ENCODE measurements around the gene SSR1. TPM values are rescaled to one million over a fixed set of nuclear protein-coding genes. Genes with fewer than 3 reads are reported as not detected.

SSR1 gene
- total RNA-seq, 1 experiment from 2014 or later, result 102 TPM

DNA sequence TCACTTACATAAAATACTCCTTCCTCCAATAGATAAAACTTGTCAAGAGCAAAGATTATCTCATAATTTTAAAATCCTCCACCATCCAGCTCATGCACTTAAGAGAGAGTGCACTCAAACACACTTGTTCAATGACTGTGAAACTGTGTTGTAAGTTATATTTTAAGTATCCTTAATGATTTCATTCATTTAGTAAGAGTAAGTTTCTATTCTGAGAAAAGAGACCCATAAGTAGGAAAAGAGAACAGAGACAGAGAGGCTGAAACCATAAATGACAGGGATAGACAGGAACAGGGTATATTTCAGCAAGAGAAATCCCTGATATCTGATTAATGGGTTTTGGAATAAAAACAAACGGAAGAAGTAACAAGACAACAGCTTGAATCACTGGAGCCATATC lies 8.2 kb downstream of the SSR1 start:
- H2BK20ac ChIP-seq (ENCODE audit: low read depth, low read length, poor library complexity, severe bottlenecking), result no peak overlapping the region
- no peak overlapping the region for H3K23ac ChIP-seq (ENCODE audit: insufficient read length, low read depth, low read length)
- H3K27me3 ChIP-seq (ENCODE audit: insufficient read depth, low read length), result no peaks in the 10 kb centered on the region
- H3K4me1 ChIP-seq (ENCODE audit: insufficient read depth, low read length), result no peaks in the 10 kb centered on the region
- H4K20me1 ChIP-seq (ENCODE audit: control insufficient read depth, insufficient read depth, insufficient read length), result no peaks in the 10 kb centered on the region
- H3K4me3 Mint-ChIP-seq, result no peak overlapping the region
- no peak overlapping the region for H2BK120ac ChIP-seq (ENCODE audit: low read depth, low read length, poor library complexity, severe bottlenecking)
- H3K56ac ChIP-seq (ENCODE audit: insufficient read length, low read depth, low read length), result no peak overlapping the region
- no peak overlapping the region for H4K5ac ChIP-seq (ENCODE audit: insufficient read length, low read depth, low read length)
- H2AK5ac ChIP-seq (ENCODE audit: insufficient read length, low read length), result no peak overlapping the region
- H2BK5ac ChIP-seq (ENCODE audit: insufficient read length, low read length), result no peak overlapping the region
- no peak overlapping the region for H3K4ac ChIP-seq (ENCODE audit: low read depth, low read length)
- no peak overlapping the region for H3K27ac Mint-ChIP-seq
- H3K27me3 Mint-ChIP-seq (ENCODE audit: low read depth), result no peaks in the 10 kb centered on the region
- H2BK12ac ChIP-seq (ENCODE audit: insufficient read length, low read depth, low read length), result no peak overlapping the region
- no peak overlapping the region for H3K9ac ChIP-seq (ENCODE audit: extremely low read depth, insufficient read length, low read length)
- no peak for TF ChIP-seq CTCF (conservative IDR thresholded peaks at IDR 0.05)
- H3K23me2 ChIP-seq (ENCODE audit: insufficient read length, low read depth, low read length, poor library complexity, severe bottlenecking), result no peaks in the 10 kb centered on the region
- H3K27ac ChIP-seq (ENCODE audit: insufficient read length, low read depth, low read length), result no peak overlapping the region
- no peak overlapping the region for H4K8ac ChIP-seq (replicated peaks; ENCODE audit: insufficient read length, low read depth, low read length)
- H2BK15ac ChIP-seq (ENCODE audit: low read depth, low read length), result no peak overlapping the region
- H3K14ac ChIP-seq (ENCODE audit: insufficient read depth, low read length), result no peak overlapping the region
- H3T11ph ChIP-seq (ENCODE audit: low read length), result no peak overlapping the region
- H3K9me3 ChIP-seq (ENCODE audit: control insufficient read depth, low read depth, low read length), result no peaks in the 10 kb centered on the region
- no peaks in the 10 kb centered on the region for H3K9me3 Mint-ChIP-seq
- DNase-seq, result no peak
- H3K4me1 Mint-ChIP-seq, result peaks cover 0 to 3% of the 10 kb centered on the region in 2 experiments; a peak in 1 of 4 replicates
- peaks cover 3% of the 10 kb centered on the region for H3K79me1 ChIP-seq (ENCODE audit: insufficient read depth, low read depth, low read length, poor library complexity, severe bottlenecking)
- no peak overlapping the region for H2AFZ ChIP-seq (ENCODE audit: low read length)
- H4K91ac ChIP-seq (ENCODE audit: insufficient read length, low read depth, low read length), result no peak overlapping the region
- H3K4me2 ChIP-seq (ENCODE audit: insufficient read depth, insufficient read length, low read length), result no peak overlapping the region
- H3K36me3 Mint-ChIP-seq (ENCODE audit: insufficient read depth in 1 of 3, low read depth in 3 of 3), result peaks cover 44 to 85% (median 74%) of the 10 kb centered on the region in 3 experiments; a peak in 6 of 7 replicates
- no CpG with 5 or more reads among the region's 1 CpG for WGBS (ENCODE audit: extremely low coverage, insufficient read length, low lambda C conversion rate)
- H3K18ac ChIP-seq (ENCODE audit: insufficient read length, low read depth, low read length), result no peak overlapping the region
- H3K79me2 ChIP-seq (ENCODE audit: insufficient read depth, low read length), result no peaks in the 10 kb centered on the region; the same call in 1 of the 2 replicates

All from H9 (cell line).